Thyroid gland (tissue), 4 donors: ENCODE data around the gene ANAPC13. TPM values are rescaled to one million over a fixed set of nuclear protein-coding genes. Genes with fewer than 3 reads are reported as not detected.

Source experiments
- DNase-seq, 2 donors: peaks; one replicate each; pipeline ENCODE4 v3.0.0-alpha.2; 2019
- H3K27ac ChIP-seq, 3 donors: fragments of 200-600 bp; sonication (generic); 1 replicate in 2 of 3; 2 replicates in 1 of 3; pipeline ENCODE4 v1.5.1; 2016 to 2019; ENCODE audit warnings: mild to moderate bottlenecking in 1 of 3, moderate library complexity in 1 of 3
- H3K27me3 ChIP-seq: fragments of 200-600 bp; sonication (generic); one replicate; pipeline ENCODE4 v1.5.1; 2019
- H3K36me3 ChIP-seq, 2 donors: fragments of 200-600 bp; sonication (generic); one replicate each; pipeline ENCODE4 v1.5.1; 2016 to 2019
- H3K4me1 ChIP-seq, 2 donors: fragments of 200-600 bp; sonication (generic); one replicate each; pipeline ENCODE4 v1.5.1; 2017 to 2019
- H3K4me3 ChIP-seq, 3 donors: fragments of 200-600 bp; sonication (generic); replicated peaks in 1 of 3; 1 replicate in 2 of 3; 2 replicates in 1 of 3; pipeline ENCODE4 v1.5.1; 2016; ENCODE audit warnings: mild to moderate bottlenecking in 1 of 3
- H3K9me3 ChIP-seq: fragments of 200-600 bp; sonication (generic); one replicate; pipeline ENCODE4 v1.5.1; 2017
- CTCF ChIP-seq, 6 experiments: fragments of 200-600 bp in 3 of 6; fragments of 450-650 bp in 3 of 6; sonication (generic) in 3 of 6; IDR thresholded peaks; one replicate each; pipeline ENCODE4 v1.5.1; 2016 to 2019; ENCODE audit warnings: antibody characterized with exemption in 6 of 6, mild to moderate bottlenecking in 2 of 6, inconsistent platforms in 1 of 6, moderate library complexity in 1 of 6
- POLR2A ChIP-seq, 2 donors: fragments of 450-650 bp; IDR thresholded peaks; one replicate each; pipeline ENCODE4 v1.6.1; 2017; ENCODE audit warnings: antibody characterized with exemption in 2 of 2, mild to moderate bottlenecking in 2 of 2, moderate library complexity in 1 of 2
- WGBS, 2 donors: methylation state at CpG; one replicate each; pipeline ENCODE4 v1.1.5; 2017; 5-methylcytosine and 5-hydroxymethylcytosine counted together
- intact Hi-C: fragments of 100-400 bp; cut with DNase I; formaldehyde crosslinking; loops from one replicate; pipeline ENCODE4 v1.15.1; 2023
- total RNA-seq, 4 donors: library from RNA; depleted of rRNA; stranded (reverse); fragments of >200 nt; gene quantifications; one replicate each; pipeline ENCODE4 v1.2.3, GENCODE V29; 2016

Gene ANAPC13
- total RNA-seq, 4 donors from 2014 or later: 60.1 to 112 (median 93.5) TPM

- 82 to 90% methylated on average over 3 of the region's 3 CpGs for WGBS, 2 donors
- no peaks in the 10 kb centered on the region for H3K27me3 ChIP-seq
- H3K9me3 ChIP-seq: no peaks in the 10 kb centered on the region
- H3K36me3 ChIP-seq: no peaks in the 10 kb centered on the region
- no peak overlapping the region for H3K27ac ChIP-seq
- no peak overlapping the region for H3K4me3 ChIP-seq
- H3K4me1 ChIP-seq: no peaks in the 10 kb centered on the region
- no peak for TF ChIP-seq CTCF (IDR thresholded peaks at IDR 0.05)
- no peak for TF ChIP-seq POLR2A (IDR thresholded peaks at IDR 0.05)
- intact Hi-C loops: no loop called here
- no peak for DNase-seq
Observed at GRCh38 chr3:134496471-134497071, 10.8 kb upstream of the ANAPC13 start.

GRCh38 chr3:134495980-134496379, 10.2 kb upstream of the ANAPC13 start:
- Histone ChIP-seq H3K36me3 (no peaks in the 10 kb centered on the region), H3K4me3 (no peak overlapping the region), H3K27me3 (no peaks in the 10 kb centered on the region), H3K27ac (no peak overlapping the region), H3K9me3 (no peaks in the 10 kb centered on the region), H3K4me1 (no peaks in the 10 kb centered on the region)
- TF ChIP-seq POLR2A (IDR thresholded peaks at IDR 0.05): no peak
- intact Hi-C loops: no loop called here
- no peak for DNase-seq

- TF ChIP-seq CTCF (IDR thresholded peaks at IDR 0.05) (no peak), POLR2A (IDR thresholded peaks at IDR 0.05) (no peak)
- no peak overlapping the region for H3K27ac ChIP-seq
- intact Hi-C loops: no loop called here
- H3K4me1 ChIP-seq: no peaks in the 10 kb centered on the region
- H3K36me3 ChIP-seq: no peaks in the 10 kb centered on the region
- WGBS, 2 donors: 89 to 91% methylated on average over 5 of the region's 5 CpGs
- no peaks in the 10 kb centered on the region for H3K9me3 ChIP-seq
- DNase-seq: no peak
- H3K27me3 ChIP-seq: no peaks in the 10 kb centered on the region
- no peak overlapping the region for H3K4me3 ChIP-seq
Observed at GRCh38 chr3:134494495-134494894, 8.7 kb upstream of the ANAPC13 start.

GRCh38 chr3:134487406-134487805, 1.6 kb upstream of the ANAPC13 start:
- DNase-seq: no peak
- WGBS, 2 donors: 52 to 58% methylated on average over 5 of the region's 5 CpGs
- no peaks in the 10 kb centered on the region for H3K27me3 ChIP-seq
- no peak overlapping the region for H3K4me3 ChIP-seq
- peaks cover 20 to 28% of the 10 kb centered on the region in 2 donors for H3K4me1 ChIP-seq
- peak overlapping the region in 1 of 3 donors; percentile 98 for H3K27ac ChIP-seq
- H3K36me3 ChIP-seq: peaks cover under 1 to 2% of the 10 kb centered on the region in 2 donors
- intact Hi-C loops: no loop called here
- TF ChIP-seq CTCF (IDR thresholded peaks at IDR 0.05) (no peak), POLR2A (IDR thresholded peaks at IDR 0.05) (no peak)
- no peaks in the 10 kb centered on the region for H3K9me3 ChIP-seq

GRCh38 chr3:134486577-134487041, 824 bp upstream of the ANAPC13 start:
- Histone ChIP-seq H3K27me3 (no peaks in the 10 kb centered on the region), H3K4me1 (peaks cover 20 to 28% of the 10 kb centered on the region in 2 donors), H3K36me3 (peaks cover 7% of the 10 kb centered on the region in 2 donors), H3K4me3 (peak overlapping the region; percentile 64 to 82 (median 69)), H3K9me3 (no peaks in the 10 kb centered on the region), H3K27ac (peak overlapping the region; percentile 97 to 98 (median 97))
- WGBS, 2 donors: 2 to 4% methylated on average over 15 to 16 of the region's 17 CpGs
- intact Hi-C loops: no loop called here
- TF ChIP-seq POLR2A (IDR thresholded peaks at IDR 0.05) (no peak), CTCF (IDR thresholded peaks at IDR 0.05) (no peak)
- DNase-seq: no peak
